K562 (cell line): ENCODE results near the gene IP6K1. TPM values are rescaled to one million over a fixed set of nuclear protein-coding genes. Genes with fewer than 3 reads are reported as not detected.

Source experiments
- ATF1 ChIP-seq, 2 experiments: fragments of 450-650 bp in 1 of 2; IDR thresholded peaks; 2 replicates each; pipeline ENCODE4 v1.6.1; 2016; ENCODE audit warnings: missing compliant biosample characterization in 1 of 2, missing genetic modification characterization in 1 of 2
- ATF7 ChIP-seq: fragments of 450-650 bp; IDR thresholded peaks from 2 replicates; pipeline ENCODE4 v1.7.1; 2014; ENCODE audit warnings: mild to moderate bottlenecking, moderate library complexity
- DMBX1 ChIP-seq: fragments of 250-450 bp; sonication (Bioruptor Pico); IDR thresholded peaks from 2 replicates; pipeline ENCODE4 v1.8.0; 2022; ENCODE audit warnings: inconsistent platforms, mild to moderate bottlenecking, moderate library complexity, borderline replicate concordance
- ETV5 ChIP-seq: sonication (generic); formaldehyde crosslinking; IDR thresholded peaks from 2 replicates; pipeline ENCODE4 v1.4.0; 2020; ENCODE audit warnings: low read depth, mild to moderate bottlenecking, missing genetic modification reagents
- HNRNPH1 ChIP-seq: fragments of 200-400 bp; formaldehyde crosslinking; optimal IDR thresholded peaks from 2 replicates; pipeline ENCODE3; 2017; ENCODE audit warnings: low read depth, mild to moderate bottlenecking, low read length, moderate library complexity
- HNRNPK ChIP-seq: fragments of 200-400 bp; formaldehyde crosslinking; IDR thresholded peaks from one replicate; pipeline ENCODE4 v1.6.1; 2018; ENCODE audit warnings: mild to moderate bottlenecking, low read depth, low read length; ENCODE audit not compliant: poor library complexity, severe bottlenecking
- MBD2 ChIP-seq: sonication (generic); IDR thresholded peaks from 2 replicates; pipeline ENCODE4 v1.6.1; 2016; ENCODE audit warnings: low read depth, borderline replicate concordance
- RB1 ChIP-seq: fragments of 450-650 bp; IDR thresholded peaks from 2 replicates; pipeline ENCODE4 v1.6.1; 2017; ENCODE audit warnings: low read depth, mild to moderate bottlenecking
- SIN3B ChIP-seq: fragments of 450-650 bp; IDR thresholded peaks from 2 replicates; pipeline ENCODE4 v1.6.1; 2017; ENCODE audit warnings: low read depth, mild to moderate bottlenecking, moderate library complexity
- SPI1 ChIP-seq: IDR thresholded peaks from 2 replicates; pipeline ENCODE4 v1.6.1; 2011; ENCODE audit warnings: low read depth, low read length, control low read depth, borderline replicate concordance
- TAF9B ChIP-seq: fragments of 450-650 bp; IDR thresholded peaks from 2 replicates; pipeline ENCODE4 v1.6.1; 2018; ENCODE audit warnings: mild to moderate bottlenecking; ENCODE audit not compliant: partially characterized antibody
- TBP ChIP-seq: optimal IDR thresholded peaks from 2 replicates; pipeline ENCODE3; 2011; ENCODE audit warnings: low read depth, low read length, improper control_type of control experiment
- ZNF695 ChIP-seq: fragments of 450-650 bp; formaldehyde crosslinking; IDR thresholded peaks from 2 replicates; pipeline ENCODE4 v1.4.0; 2020; ENCODE audit warnings: mild to moderate bottlenecking, moderate library complexity
- ZNF76 ChIP-seq: fragments of 250-450 bp; sonication (Bioruptor Pico); IDR thresholded peaks from 2 replicates; pipeline ENCODE4 v1.4.0; 2020; ENCODE audit warnings: mild to moderate bottlenecking, moderate library complexity, borderline replicate concordance
- ZNF780A ChIP-seq: fragments of 250-450 bp; sonication (Bioruptor Pico); IDR thresholded peaks from 2 replicates; pipeline ENCODE4 v1.5.0; 2021; ENCODE audit warnings: mild to moderate bottlenecking
- polyA plus RNA-seq, 8 experiments: library from polyadenylated mRNA; depleted of rRNA in 4 of 8; stranded (reverse) in 5 of 8; unstranded in 3 of 8; fragments of >200 nt; fragmentation: Nextera tagmentation in 2 of 8; fragmentation: Illumina TruSeq in 1 of 8; extraction: Ambion mirVana in 2 of 8; extraction: Trizol in 1 of 8; gene quantifications; 2 replicates each; pipeline versions ENCODE4 v1.2.1 to v1.2.3, GENCODE V29; 2011 to 2014; ENCODE audit warnings: inconsistent platforms in 1 of 8, missing spikeins in 1 of 8
- total RNA-seq, 7 experiments: library from RNA; depleted of rRNA in 6 of 7; stranded (reverse); fragments of >200 nt in 6 of 7; fragmentation: Illumina TruSeq in 2 of 7; extraction: Trizol in 2 of 7; gene quantifications; 2 replicates each; pipeline versions ENCODE4 v1.2.1 to v1.2.3, GENCODE V29; 2011 to 2021; ENCODE audit warnings: low replicate concordance in 1 of 7
- TF ChIP-seq, protein P1 (sequence below), 2 experiments: fragments of 450-650 bp; formaldehyde crosslinking in 1 of 2; IDR thresholded peaks; 2 replicates each; pipeline versions ENCODE4 v1.4.0 to v1.6.1; 2014 to 2020; ENCODE audit warnings: mild to moderate bottlenecking in 2 of 2, borderline replicate concordance in 1 of 2, low read depth in 1 of 2
- TF ChIP-seq, protein P2 (sequence below), 2 experiments: IDR thresholded peaks; 2 replicates each; pipeline ENCODE4 v1.6.1; 2011; ENCODE audit warnings: borderline replicate concordance in 1 of 2, control low read depth in 1 of 2, low read depth in 1 of 2, low read length in 1 of 2, mild to moderate bottlenecking in 1 of 2, mixed read lengths in 1 of 2, moderate library complexity in 1 of 2; ENCODE audit not compliant: insufficient read depth in 1 of 2, insufficient read length in 1 of 2, poor library complexity in 1 of 2, severe bottlenecking in 1 of 2; ENCODE audit errors: extremely low read depth in 1 of 2

The IP6K1 gene
- total and polyA plus RNA-seq, 9 of the 15 experiments (the other 6 are each of a cell fraction or from before 2014, with no cell fraction given): 0.46 to 29.2 (median 13.1) TPM

DNA sequence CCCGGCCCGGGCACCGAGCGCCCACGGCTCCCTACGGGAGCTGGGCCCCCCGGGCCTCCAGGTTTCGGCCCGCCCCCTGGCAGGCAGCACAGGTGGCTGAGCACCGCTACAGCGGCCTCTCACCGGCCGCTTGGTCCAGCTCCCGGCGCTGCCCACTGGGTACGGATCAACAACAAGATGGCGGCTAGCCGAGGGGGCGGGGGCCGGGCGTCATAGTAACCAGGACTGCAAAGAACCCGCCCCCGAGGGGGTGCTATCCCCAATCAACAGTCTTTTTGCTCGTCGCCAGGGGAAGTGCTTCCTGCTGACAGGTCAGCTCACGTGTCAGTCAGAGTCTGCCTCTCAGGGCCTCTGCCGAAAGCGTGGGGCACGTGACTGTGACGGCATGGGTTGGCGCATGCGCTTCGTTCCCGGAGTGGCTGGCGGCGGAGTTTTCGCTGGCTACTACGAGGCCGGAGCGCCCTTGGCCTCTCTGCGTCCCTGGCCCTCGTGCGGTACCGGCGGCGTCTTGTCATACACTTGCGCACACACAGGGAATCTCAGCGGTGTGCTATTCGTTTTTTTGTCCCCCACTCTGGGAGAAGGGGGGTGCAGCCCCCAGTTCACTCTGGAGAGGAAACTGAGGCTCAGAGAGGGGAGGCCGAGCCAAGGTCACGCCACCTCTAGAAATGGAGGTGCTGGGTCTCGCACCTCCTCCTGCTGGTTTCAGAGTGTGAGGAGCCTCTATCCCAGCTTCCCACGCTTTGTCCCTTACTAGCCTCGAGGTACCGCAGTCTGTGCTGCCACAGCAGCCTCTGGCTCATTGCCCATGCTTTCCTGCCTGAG is at the start of gene IP6K1 (continued):
- TF ChIP-seq, protein P1, sequence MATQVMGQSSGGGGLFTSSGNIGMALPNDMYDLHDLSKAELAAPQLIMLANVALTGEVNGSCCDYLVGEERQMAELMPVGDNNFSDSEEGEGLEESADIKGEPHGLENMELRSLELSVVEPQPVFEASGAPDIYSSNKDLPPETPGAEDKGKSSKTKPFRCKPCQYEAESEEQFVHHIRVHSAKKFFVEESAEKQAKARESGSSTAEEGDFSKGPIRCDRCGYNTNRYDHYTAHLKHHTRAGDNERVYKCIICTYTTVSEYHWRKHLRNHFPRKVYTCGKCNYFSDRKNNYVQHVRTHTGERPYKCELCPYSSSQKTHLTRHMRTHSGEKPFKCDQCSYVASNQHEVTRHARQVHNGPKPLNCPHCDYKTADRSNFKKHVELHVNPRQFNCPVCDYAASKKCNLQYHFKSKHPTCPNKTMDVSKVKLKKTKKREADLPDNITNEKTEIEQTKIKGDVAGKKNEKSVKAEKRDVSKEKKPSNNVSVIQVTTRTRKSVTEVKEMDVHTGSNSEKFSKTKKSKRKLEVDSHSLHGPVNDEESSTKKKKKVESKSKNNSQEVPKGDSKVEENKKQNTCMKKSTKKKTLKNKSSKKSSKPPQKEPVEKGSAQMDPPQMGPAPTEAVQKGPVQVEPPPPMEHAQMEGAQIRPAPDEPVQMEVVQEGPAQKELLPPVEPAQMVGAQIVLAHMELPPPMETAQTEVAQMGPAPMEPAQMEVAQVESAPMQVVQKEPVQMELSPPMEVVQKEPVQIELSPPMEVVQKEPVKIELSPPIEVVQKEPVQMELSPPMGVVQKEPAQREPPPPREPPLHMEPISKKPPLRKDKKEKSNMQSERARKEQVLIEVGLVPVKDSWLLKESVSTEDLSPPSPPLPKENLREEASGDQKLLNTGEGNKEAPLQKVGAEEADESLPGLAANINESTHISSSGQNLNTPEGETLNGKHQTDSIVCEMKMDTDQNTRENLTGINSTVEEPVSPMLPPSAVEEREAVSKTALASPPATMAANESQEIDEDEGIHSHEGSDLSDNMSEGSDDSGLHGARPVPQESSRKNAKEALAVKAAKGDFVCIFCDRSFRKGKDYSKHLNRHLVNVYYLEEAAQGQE (IDR thresholded peaks at IDR 0.05; ENCODE audit: borderline replicate concordance): peak; percentile 89
- TF ChIP-seq, protein P1 (CRISPR knock-in tag; IDR thresholded peaks at IDR 0.05; ENCODE audit: low read depth): peak; percentile 70; the same call in 1 of the 2 replicates
- 0 out of 2 replicates have a peak, but pooled peaks have one; percentile 22 for TF ChIP-seq SPI1
- no peak for TF ChIP-seq TAF9B
- TF ChIP-seq, protein P2, sequence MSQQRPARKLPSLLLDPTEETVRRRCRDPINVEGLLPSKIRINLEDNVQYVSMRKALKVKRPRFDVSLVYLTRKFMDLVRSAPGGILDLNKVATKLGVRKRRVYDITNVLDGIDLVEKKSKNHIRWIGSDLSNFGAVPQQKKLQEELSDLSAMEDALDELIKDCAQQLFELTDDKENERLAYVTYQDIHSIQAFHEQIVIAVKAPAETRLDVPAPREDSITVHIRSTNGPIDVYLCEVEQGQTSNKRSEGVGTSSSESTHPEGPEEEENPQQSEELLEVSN (IDR thresholded peaks at IDR 0.05; ENCODE audit: borderline replicate concordance in 1 of 2, extremely low read depth in 1 of 2, insufficient read depth in 1 of 2, insufficient read length in 1 of 2, low read depth in 1 of 2, low read length in 1 of 2, poor library complexity in 1 of 2, severe bottlenecking in 1 of 2): peak; percentile 91 to 94
- TF ChIP-seq ZNF76 (CRISPR knock-in tag): 0 out of 2 replicates have a peak, but pooled peaks have one; percentile 41
- TF ChIP-seq HNRNPH1: no peak
- peak; percentile 42; the same call in 1 of the 2 replicates for TF ChIP-seq RB1
- TF ChIP-seq ATF1 (CRISPR knock-in tag; IDR thresholded peaks at IDR 0.05): no peak
- peak; percentile 94 for TF ChIP-seq ATF1 (tag; IDR thresholded peaks at IDR 0.05)
- TF ChIP-seq TBP: peak; percentile 68
- TF ChIP-seq DMBX1: peak; percentile 73
- peak; percentile 94 for TF ChIP-seq MBD2
- TF ChIP-seq HNRNPK: no peak
- TF ChIP-seq ETV5 (CRISPR knock-in tag): no peak
- TF ChIP-seq ATF7: peak; percentile 89; the same call in 1 of the 2 replicates
- TF ChIP-seq ZNF780A: no peak
- TF ChIP-seq SIN3B: 0 out of 2 replicates have a peak, but pooled peaks have one; percentile 32
- no peak for TF ChIP-seq ZNF695
